CD4-positive, alpha-beta T cell (primary cell): ENCODE results near the gene PTPRD. TPM values are rescaled to one million over a fixed set of nuclear protein-coding genes. Genes with fewer than 3 reads are reported as not detected.

ENCODE experiments used
- ATAC-seq: fragments of 200-7000 bp; cut with Tn5 transposase; one replicate; pipeline ENCODE4 v1.10.0; 2022; ENCODE audit warnings: mild to moderate bottlenecking; ENCODE audit not compliant: poor library complexity
- CTCF ChIA-PET: fragments of 350-600 bp; sonication (Branson Sonifier 250); formaldehyde crosslinking; loops from one replicate; lab custom pipeline; 2021; ENCODE audit warnings: antibody characterized with exemption, inconsistent platforms; lab: Charles Lee
- POLR2A ChIA-PET: fragments of 350-600 bp; sonication (Branson Sonifier 250); formaldehyde crosslinking; loops from one replicate; lab custom pipeline; 2021; ENCODE audit warnings: antibody characterized with exemption, inconsistent platforms; lab: Charles Lee
- DNase-seq, 14 experiments: peaks; one replicate each; pipeline ENCODE4 v3.0.0-alpha.2; 2013 to 2020; ENCODE audit warnings: mixed read lengths in 2 of 14
- H3K27ac ChIP-seq, 2 donors: one replicate each; pipeline versions ENCODE4 v1.5.1 to v1.7.0; 2013; ENCODE audit warnings: low read length in 2 of 2, low read depth in 1 of 2, mild to moderate bottlenecking in 1 of 2
- H3K27me3 ChIP-seq, 2 experiments: 1 replicate in 1 of 2; 2 replicates in 1 of 2; pipeline versions ENCODE4 v1.6.1 to v1.7.0; 2013; ENCODE audit warnings: low read length in 2 of 2, control low read depth in 1 of 2, mild to moderate bottlenecking in 1 of 2, moderate library complexity in 1 of 2; ENCODE audit not compliant: insufficient read depth in 2 of 2, control insufficient read depth in 1 of 2
- H3K36me3 ChIP-seq: one replicate; pipeline ENCODE4 v1.6.1; 2013; ENCODE audit warnings: low read length, control low read depth; ENCODE audit not compliant: insufficient read depth
- H3K4me1 ChIP-seq: one replicate; pipeline ENCODE4 v1.6.1; 2013; ENCODE audit warnings: low read length, control low read depth; ENCODE audit not compliant: insufficient read depth
- H3K4me3 ChIP-seq: one replicate; pipeline ENCODE4 v1.5.1; 2013; ENCODE audit warnings: mild to moderate bottlenecking, low read length, moderate library complexity
- H3K9me3 ChIP-seq, 2 experiments: 1 replicate in 1 of 2; 2 replicates in 1 of 2; pipeline versions ENCODE4 v1.6.1 to v1.7.0; 2013; ENCODE audit warnings: low read length in 2 of 2, mild to moderate bottlenecking in 2 of 2, control low read depth in 1 of 2, moderate library complexity in 1 of 2; ENCODE audit not compliant: control insufficient read depth in 1 of 2, insufficient read depth in 1 of 2
- H3K27ac Mint-ChIP-seq: one replicate; pipeline ENCODE4 v1.8.0; 2020; ENCODE audit warnings: mixed read lengths
- H3K27me3 Mint-ChIP-seq: one replicate; pipeline ENCODE4 v1.8.0; 2021; ENCODE audit warnings: mixed read lengths
- H3K36me3 Mint-ChIP-seq: one replicate; pipeline ENCODE4 v1.8.0; 2021; ENCODE audit warnings: low read depth, mixed read lengths
- H3K4me1 Mint-ChIP-seq: one replicate; pipeline ENCODE4 v1.8.0; 2021; ENCODE audit warnings: low read depth, mixed read lengths
- H3K4me3 Mint-ChIP-seq: one replicate; pipeline ENCODE4 v1.8.0; 2020; ENCODE audit warnings: mild to moderate bottlenecking, mixed read lengths
- H3K9me3 Mint-ChIP-seq: one replicate; pipeline ENCODE4 v1.8.0; 2020; ENCODE audit warnings: mixed read lengths
- CTCF ChIP-seq: fragments of 200-600 bp; IDR thresholded peaks from one replicate; pipeline ENCODE4 v1.8.0; 2022; ENCODE audit warnings: antibody characterized with exemption, mild to moderate bottlenecking
- intact Hi-C, 2 experiments: fragments of 100-400 bp; cut with DNase I in 1 of 2; cut with micrococcal nuclease in 1 of 2; formaldehyde crosslinking; loops; one replicate each; pipeline versions ENCODE4 v1.15.1 to v1.9.0; 2023 to 2025; cut with DNase I, micrococcal nuclease
- total RNA-seq, 174 experiments: library from RNA in 2 of 174; stranded (reverse) in 2 of 174; gene quantifications; one replicate each; pipeline ENCODE4 v1.2.3 and lab custom pipeline; 2021 to 2026

Gene PTPRD
- total RNA-seq, 2 experiments from 2014 or later: not detected

DNA sequence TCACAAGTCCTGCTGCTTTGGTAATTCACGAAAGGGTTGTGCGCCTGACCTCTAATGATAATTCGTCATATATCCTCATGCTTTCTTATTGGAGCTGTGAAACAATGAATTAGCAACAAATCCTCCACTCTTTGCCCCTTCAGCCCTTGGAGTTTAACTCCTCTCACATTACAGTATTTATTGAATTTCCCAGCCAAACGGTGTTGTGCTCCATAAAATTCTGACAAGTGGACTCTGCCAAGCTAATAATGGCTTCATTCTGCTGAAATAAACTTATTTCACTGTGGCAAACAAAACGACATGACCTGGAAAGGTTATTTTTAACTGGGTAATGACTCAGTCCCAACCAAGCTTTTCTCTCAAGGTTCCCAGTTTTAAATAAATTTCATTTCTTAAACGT is 1828.9 kb downstream of the PTPRD start:
- Histone ChIP-seq H3K4me1 (no peaks in the 10 kb centered on the region), H3K4me3 (no peak overlapping the region), H3K9me3 (no peaks in the 10 kb centered on the region), H3K27me3 (no peaks in the 10 kb centered on the region), H3K36me3 (no peaks in the 10 kb centered on the region), H3K27ac (no peak overlapping the region)
- no peak for DNase-seq
- ATAC-seq: no peak
- TF ChIP-seq CTCF: no peak
- Mint-ChIP-seq H3K4me1 (no peaks in the 10 kb centered on the region), H3K36me3 (no peaks in the 10 kb centered on the region), H3K9me3 (no peaks in the 10 kb centered on the region), H3K4me3 (no peak overlapping the region), H3K27ac (no peak overlapping the region), H3K27me3 (no peaks in the 10 kb centered on the region)
- intact Hi-C loops: no loop called here
- POLR2A ChIA-PET: no interaction called here
- CTCF ChIA-PET: no interaction called here

- CTCF ChIA-PET: no interaction called here
Measured at GRCh38 chr9:8782237-8782636, 1830.6 kb downstream of the PTPRD start.

DNA sequence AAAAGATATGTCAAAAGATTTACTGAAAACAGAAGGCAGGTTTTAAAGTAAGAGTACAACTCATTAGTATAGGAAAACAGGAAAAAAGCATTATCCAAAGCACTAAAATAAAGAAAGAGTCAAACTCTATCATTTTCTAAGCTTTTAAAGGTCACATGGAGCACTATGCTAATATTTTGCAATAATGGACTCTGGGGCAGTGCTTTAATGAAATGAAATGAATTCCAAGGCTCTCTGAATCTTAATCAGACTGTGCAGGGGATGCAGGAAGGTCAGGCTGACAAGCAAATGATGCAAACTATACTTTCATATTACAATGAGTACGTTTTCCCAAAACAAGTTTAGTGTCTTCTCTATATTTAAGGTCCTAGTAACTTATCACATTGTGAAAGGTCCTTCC is 1831.3 kb downstream of the PTPRD start:
- DNase-seq (no peak), ATAC-seq (no peak)
- ChIA-PET CTCF (interaction anchor here (0.6 kb wide), 1 partner anchor 39 kb away, joined by 4 read pairs; no protein-coding TSS in a partner anchor), POLR2A (no interaction called here)
- no peaks in the 10 kb centered on the region for H3K9me3 ChIP-seq
- H3K4me3 Mint-ChIP-seq: no peak overlapping the region
- no peaks in the 10 kb centered on the region for H3K27me3 Mint-ChIP-seq
- H3K36me3 Mint-ChIP-seq: no peaks in the 10 kb centered on the region
- no peak overlapping the region for H3K27ac ChIP-seq
- no peak overlapping the region for H3K4me3 ChIP-seq
- intact Hi-C loops: no loop called here
- no peaks in the 10 kb centered on the region for H3K27me3 ChIP-seq
- TF ChIP-seq CTCF: no peak
- H3K4me1 Mint-ChIP-seq: no peaks in the 10 kb centered on the region
- no peaks in the 10 kb centered on the region for H3K9me3 Mint-ChIP-seq
- H3K4me1 ChIP-seq: no peaks in the 10 kb centered on the region
- H3K36me3 ChIP-seq: no peaks in the 10 kb centered on the region
- no peak overlapping the region for H3K27ac Mint-ChIP-seq

More at GRCh38 chr9:8782237-8782636, 1830.6 kb downstream of the PTPRD start:
- no peaks in the 10 kb centered on the region for H3K4me1 Mint-ChIP-seq
- H3K27ac Mint-ChIP-seq: no peak overlapping the region
- ATAC-seq: no peak
- H3K4me1 ChIP-seq: no peaks in the 10 kb centered on the region
- no peaks in the 10 kb centered on the region for H3K27me3 Mint-ChIP-seq
- no peaks in the 10 kb centered on the region for H3K9me3 ChIP-seq
- no peak for TF ChIP-seq CTCF
- no peak overlapping the region for H3K4me3 Mint-ChIP-seq
- H3K27me3 ChIP-seq: no peaks in the 10 kb centered on the region
- POLR2A ChIA-PET: no interaction called here
- no peak overlapping the region for H3K27ac ChIP-seq
- DNase-seq: no peak
- no peaks in the 10 kb centered on the region for H3K36me3 Mint-ChIP-seq
- intact Hi-C loops: no loop called here
- H3K9me3 Mint-ChIP-seq: no peaks in the 10 kb centered on the region
- H3K4me3 ChIP-seq: no peak overlapping the region
- H3K36me3 ChIP-seq: no peaks in the 10 kb centered on the region
